Epidermal melanocyte (primary cell): ENCODE results near the gene OSBPL5.

Experiments
- DNase-seq: peaks from one replicate; pipeline ENCODE4 v3.0.0; 2011; ENCODE audit warnings: low spot score; ENCODE audit not compliant: insufficient read length

The OSBPL5 gene

GRCh38 chr11:3148990-3149851 is 15.9 kb downstream of the OSBPL5 start:
- DNase-seq, result no peak

- DNase-seq, result no peak
Measured at GRCh38 chr11:3148255-3148989, 16.7 kb downstream of the OSBPL5 start.

GRCh38 chr11:3147626-3148025 is 17.5 kb downstream of the OSBPL5 start:
- DNase-seq, result no peak

- DNase-seq, result no peak
Measured at GRCh38 chr11:3147257-3147619, 17.9 kb downstream of the OSBPL5 start.

- DNase-seq, result peak; percentile 68
Measured at GRCh38 chr11:3146612-3147256, 18.4 kb downstream of the OSBPL5 start.

- no peak for DNase-seq
Measured at GRCh38 chr11:3145206-3145520, 19.9 kb downstream of the OSBPL5 start.

GRCh38 chr11:3144296-3145205 is 20.6 kb downstream of the OSBPL5 start:
- DNase-seq, result no peak

- no peak for DNase-seq
Measured at GRCh38 chr11:3143136-3143880, 21.8 kb downstream of the OSBPL5 start.

GRCh38 chr11:3140291-3140603 is 24.9 kb downstream of the OSBPL5 start:
- no peak for DNase-seq

- no peak for DNase-seq
Measured at GRCh38 chr11:3139481-3140290, 25.4 kb downstream of the OSBPL5 start.

- DNase-seq, result no peak
Measured at GRCh38 chr11:3139086-3139440, 26.0 kb downstream of the OSBPL5 start.

GRCh38 chr11:3138178-3139085 is 26.7 kb downstream of the OSBPL5 start:
- no peak for DNase-seq

GRCh38 chr11:3137486-3138177 is 27.5 kb downstream of the OSBPL5 start:
- DNase-seq, result no peak

- DNase-seq, result no peak
Measured at GRCh38 chr11:3136546-3137455, 28.3 kb downstream of the OSBPL5 start.

GRCh38 chr11:3135481-3136440 is 29.3 kb downstream of the OSBPL5 start:
- DNase-seq, result no peak
